ENCODE data around the gene YWHAG.
"Not testable (repeated sequence)": the region's sequence is repeated elsewhere in the genome, so short reads cannot be mapped to it uniquely, and the experiment has no call there.

The YWHAG gene

GRCh38 chr7:76315364-76315763, 43.4 kb downstream of the YWHAG start:
- no peak for FAIRE-seq
- no peak for TF ChIP-seq TAF1 (IDR thresholded peaks at IDR 0.05; ENCODE audit: borderline replicate concordance, low read depth, low read length)
- TF ChIP-seq POLR2A (IDR thresholded peaks at IDR 0.05; ENCODE audit: low read depth, low read length) = no peak
- no peak for TF ChIP-seq POLR2AphosphoS5 (IDR thresholded peaks at IDR 0.05; ENCODE audit: low read depth, low read length)
- no peak for DNase-seq (ENCODE audit: insufficient read length)

GRCh38 chr7:76314740-76315139, 44.1 kb downstream of the YWHAG start:
- not testable (repeated sequence) for FAIRE-seq; DNase-seq (ENCODE audit: insufficient read length)

- DNase-seq (ENCODE audit: insufficient read length) = peak; percentile 93
- peak; percentile 90 for FAIRE-seq
- no peak for TF ChIP-seq POLR2AphosphoS5 (IDR thresholded peaks at IDR 0.05; ENCODE audit: low read depth, low read length)
- no peak for TF ChIP-seq TAF1 (IDR thresholded peaks at IDR 0.05; ENCODE audit: borderline replicate concordance, low read depth, low read length)
- TF ChIP-seq POLR2A (IDR thresholded peaks at IDR 0.05; ENCODE audit: low read depth, low read length) = no peak
These were observed 44.6 kb downstream of the YWHAG start for GRCh38 chr7:76314042-76314721.

GRCh38 chr7:76311838-76312237, 47.0 kb downstream of the YWHAG start:
- not testable (repeated sequence) for FAIRE-seq; DNase-seq (ENCODE audit: insufficient read length)

GRCh38 chr7:76310102-76310957, 48.5 kb downstream of the YWHAG start:
- DNase-seq (ENCODE audit: insufficient read length) (no peak), FAIRE-seq (no peak)
- TF ChIP-seq POLR2A (IDR thresholded peaks at IDR 0.05; ENCODE audit: low read depth, low read length) (no peak), POLR2AphosphoS5 (IDR thresholded peaks at IDR 0.05; ENCODE audit: low read depth, low read length) (no peak), TAF1 (IDR thresholded peaks at IDR 0.05; ENCODE audit: borderline replicate concordance, low read depth, low read length) (no peak)

- DNase-seq (ENCODE audit: insufficient read length); FAIRE-seq: not testable (repeated sequence)
These were observed 49.3 kb downstream of the YWHAG start for GRCh38 chr7:76309341-76310101.

GRCh38 chr7:76308874-76309273, 49.9 kb downstream of the YWHAG start:
- FAIRE-seq; DNase-seq (ENCODE audit: insufficient read length): not testable (repeated sequence)

- TF ChIP-seq POLR2A (IDR thresholded peaks at IDR 0.05; ENCODE audit: low read depth, low read length) = no peak
- no peak for TF ChIP-seq POLR2AphosphoS5 (IDR thresholded peaks at IDR 0.05; ENCODE audit: low read depth, low read length)
- no peak for TF ChIP-seq TAF1 (IDR thresholded peaks at IDR 0.05; ENCODE audit: borderline replicate concordance, low read depth, low read length)
- DNase-seq (ENCODE audit: insufficient read length) = no peak
- no peak for FAIRE-seq
These were observed 53.9 kb downstream of the YWHAG start for GRCh38 chr7:76304888-76305375.

- DNase-seq (ENCODE audit: insufficient read length) (peak; percentile 84), FAIRE-seq (no peak)
These were observed 55.3 kb downstream of the YWHAG start for GRCh38 chr7:76303202-76304147.

GRCh38 chr7:76302347-76303201, 56.2 kb downstream of the YWHAG start, which contains the start of gene HSPB1:
HSPB1 (plus strand) TSS chr7:76302673; CDS start chr7:76302713, 40 bp downstream.
- TF ChIP-seq TAF1 (IDR thresholded peaks at IDR 0.05; ENCODE audit: borderline replicate concordance, low read depth, low read length) = 0 out of 2 replicates have a peak, but pooled peaks have one; percentile 51
- TF ChIP-seq POLR2A (IDR thresholded peaks at IDR 0.05; ENCODE audit: low read depth, low read length) = peak; percentile 82; the same call in 1 of the 2 replicates
- peak; percentile 67; the same call in 1 of the 2 replicates for TF ChIP-seq POLR2AphosphoS5 (IDR thresholded peaks at IDR 0.05; ENCODE audit: low read depth, low read length)
- DNase-seq (ENCODE audit: insufficient read length) (peak; percentile 64), FAIRE-seq (no peak)

More at GRCh38 chr7:76303202-76304147, 55.3 kb downstream of the YWHAG start:
- TF ChIP-seq TAF1 (IDR thresholded peaks at IDR 0.05; ENCODE audit: borderline replicate concordance, low read depth, low read length) = no peak
- TF ChIP-seq POLR2AphosphoS5 (IDR thresholded peaks at IDR 0.05; ENCODE audit: low read depth, low read length) = no peak
- TF ChIP-seq POLR2A (IDR thresholded peaks at IDR 0.05; ENCODE audit: low read depth, low read length) = no peak

Measured in GM12892 (cell line).